ENCODE measurements around the gene KLHDC7B. TPM values are rescaled to one million over a fixed set of nuclear protein-coding genes. Genes with fewer than 3 reads are reported as not detected.

The KLHDC7B gene
- total and polyA plus RNA-seq, 2 of the 13 experiments (the other 11 are each of a cell fraction or from before 2014, with no cell fraction given): 0.11 TPM; not detected in 1

DNA sequence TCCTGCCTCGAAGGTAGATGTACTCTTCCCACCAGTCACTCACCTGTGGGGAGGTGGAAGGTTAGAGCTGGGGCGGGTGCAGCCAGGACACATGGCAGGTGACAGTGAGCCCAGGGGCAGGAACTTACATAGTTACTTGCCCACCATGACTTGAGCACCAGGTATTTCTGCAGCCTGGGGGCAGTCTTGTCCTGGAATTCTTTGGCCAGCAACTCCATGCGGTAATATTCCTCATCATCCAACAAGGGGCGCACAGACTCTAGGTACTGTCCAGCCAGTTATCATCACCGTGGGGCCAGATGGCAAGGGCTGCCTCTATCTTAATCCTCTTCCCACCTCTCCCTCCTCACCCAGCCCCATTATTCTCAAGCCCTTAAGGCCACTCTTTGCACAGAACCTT lies 30.4 kb downstream of the KLHDC7B start (continued):
- TF ChIP-seq, protein P1, sequence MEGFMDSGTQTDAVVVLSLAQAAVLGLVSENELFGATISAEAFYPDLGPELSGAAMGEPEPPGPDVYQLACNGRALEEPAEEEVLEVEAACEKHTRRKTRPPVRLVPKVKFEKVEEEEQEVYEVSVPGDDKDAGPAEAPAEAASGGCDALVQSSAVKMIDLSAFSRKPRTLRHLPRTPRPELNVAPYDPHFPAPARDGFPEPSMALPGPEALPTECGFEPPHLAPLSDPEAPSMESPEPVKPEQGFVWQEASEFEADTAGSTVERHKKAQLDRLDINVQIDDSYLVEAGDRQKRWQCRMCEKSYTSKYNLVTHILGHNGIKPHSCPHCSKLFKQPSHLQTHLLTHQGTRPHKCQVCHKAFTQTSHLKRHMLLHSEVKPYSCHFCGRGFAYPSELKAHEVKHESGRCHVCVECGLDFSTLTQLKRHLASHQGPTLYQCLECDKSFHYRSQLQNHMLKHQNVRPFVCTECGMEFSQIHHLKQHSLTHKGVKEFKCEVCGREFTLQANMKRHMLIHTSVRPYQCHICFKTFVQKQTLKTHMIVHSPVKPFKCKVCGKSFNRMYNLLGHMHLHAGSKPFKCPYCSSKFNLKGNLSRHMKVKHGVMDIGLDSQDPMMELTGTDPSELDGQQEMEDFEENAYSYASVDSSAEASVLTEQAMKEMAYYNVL (CRISPR knock-in tag; IDR thresholded peaks at IDR 0.05; ENCODE audit: borderline replicate concordance): 0 out of 2 replicates have a peak, but pooled peaks have one; percentile 35
- TF ChIP-seq, protein P2, sequence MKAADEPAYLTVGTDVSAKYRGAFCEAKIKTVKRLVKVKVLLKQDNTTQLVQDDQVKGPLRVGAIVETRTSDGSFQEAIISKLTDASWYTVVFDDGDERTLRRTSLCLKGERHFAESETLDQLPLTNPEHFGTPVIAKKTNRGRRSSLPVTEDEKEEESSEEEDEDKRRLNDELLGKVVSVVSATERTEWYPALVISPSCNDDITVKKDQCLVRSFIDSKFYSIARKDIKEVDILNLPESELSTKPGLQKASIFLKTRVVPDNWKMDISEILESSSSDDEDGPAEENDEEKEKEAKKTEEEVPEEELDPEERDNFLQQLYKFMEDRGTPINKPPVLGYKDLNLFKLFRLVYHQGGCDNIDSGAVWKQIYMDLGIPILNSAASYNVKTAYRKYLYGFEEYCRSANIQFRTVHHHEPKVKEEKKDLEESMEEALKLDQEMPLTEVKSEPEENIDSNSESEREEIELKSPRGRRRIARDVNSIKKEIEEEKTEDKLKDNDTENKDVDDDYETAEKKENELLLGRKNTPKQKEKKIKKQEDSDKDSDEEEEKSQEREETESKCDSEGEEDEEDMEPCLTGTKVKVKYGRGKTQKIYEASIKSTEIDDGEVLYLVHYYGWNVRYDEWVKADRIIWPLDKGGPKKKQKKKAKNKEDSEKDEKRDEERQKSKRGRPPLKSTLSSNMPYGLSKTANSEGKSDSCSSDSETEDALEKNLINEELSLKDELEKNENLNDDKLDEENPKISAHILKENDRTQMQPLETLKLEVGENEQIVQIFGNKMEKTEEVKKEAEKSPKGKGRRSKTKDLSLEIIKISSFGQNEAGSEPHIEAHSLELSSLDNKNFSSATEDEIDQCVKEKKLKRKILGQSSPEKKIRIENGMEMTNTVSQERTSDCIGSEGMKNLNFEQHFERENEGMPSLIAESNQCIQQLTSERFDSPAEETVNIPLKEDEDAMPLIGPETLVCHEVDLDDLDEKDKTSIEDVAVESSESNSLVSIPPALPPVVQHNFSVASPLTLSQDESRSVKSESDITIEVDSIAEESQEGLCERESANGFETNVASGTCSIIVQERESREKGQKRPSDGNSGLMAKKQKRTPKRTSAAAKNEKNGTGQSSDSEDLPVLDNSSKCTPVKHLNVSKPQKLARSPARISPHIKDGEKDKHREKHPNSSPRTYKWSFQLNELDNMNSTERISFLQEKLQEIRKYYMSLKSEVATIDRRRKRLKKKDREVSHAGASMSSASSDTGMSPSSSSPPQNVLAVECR (CRISPR knock-in tag; IDR thresholded peaks at IDR 0.05; ENCODE audit: borderline replicate concordance): peak; percentile 39; the same call in 1 of the 2 replicates
- TF ChIP-seq SRF (IDR thresholded peaks at IDR 0.05; ENCODE audit: low read depth, low read length): no peak
- no peak for TF ChIP-seq SMAD9 (CRISPR knock-in tag; IDR thresholded peaks at IDR 0.05)
- TF ChIP-seq SNAI1 (CRISPR knock-in tag; IDR thresholded peaks at IDR 0.05; ENCODE audit: borderline replicate concordance): no peak
- peak; percentile 96 for TF ChIP-seq SMC3 (IDR thresholded peaks at IDR 0.05; ENCODE audit: low read length)
- TF ChIP-seq, protein P3, sequence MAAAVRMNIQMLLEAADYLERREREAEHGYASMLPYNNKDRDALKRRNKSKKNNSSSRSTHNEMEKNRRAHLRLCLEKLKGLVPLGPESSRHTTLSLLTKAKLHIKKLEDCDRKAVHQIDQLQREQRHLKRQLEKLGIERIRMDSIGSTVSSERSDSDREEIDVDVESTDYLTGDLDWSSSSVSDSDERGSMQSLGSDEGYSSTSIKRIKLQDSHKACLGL (CRISPR knock-in tag; IDR thresholded peaks at IDR 0.05): no peak
- no peak for TF ChIP-seq ZBTB7A (CRISPR knock-in tag; IDR thresholded peaks at IDR 0.05)
- TF ChIP-seq, protein P4, sequence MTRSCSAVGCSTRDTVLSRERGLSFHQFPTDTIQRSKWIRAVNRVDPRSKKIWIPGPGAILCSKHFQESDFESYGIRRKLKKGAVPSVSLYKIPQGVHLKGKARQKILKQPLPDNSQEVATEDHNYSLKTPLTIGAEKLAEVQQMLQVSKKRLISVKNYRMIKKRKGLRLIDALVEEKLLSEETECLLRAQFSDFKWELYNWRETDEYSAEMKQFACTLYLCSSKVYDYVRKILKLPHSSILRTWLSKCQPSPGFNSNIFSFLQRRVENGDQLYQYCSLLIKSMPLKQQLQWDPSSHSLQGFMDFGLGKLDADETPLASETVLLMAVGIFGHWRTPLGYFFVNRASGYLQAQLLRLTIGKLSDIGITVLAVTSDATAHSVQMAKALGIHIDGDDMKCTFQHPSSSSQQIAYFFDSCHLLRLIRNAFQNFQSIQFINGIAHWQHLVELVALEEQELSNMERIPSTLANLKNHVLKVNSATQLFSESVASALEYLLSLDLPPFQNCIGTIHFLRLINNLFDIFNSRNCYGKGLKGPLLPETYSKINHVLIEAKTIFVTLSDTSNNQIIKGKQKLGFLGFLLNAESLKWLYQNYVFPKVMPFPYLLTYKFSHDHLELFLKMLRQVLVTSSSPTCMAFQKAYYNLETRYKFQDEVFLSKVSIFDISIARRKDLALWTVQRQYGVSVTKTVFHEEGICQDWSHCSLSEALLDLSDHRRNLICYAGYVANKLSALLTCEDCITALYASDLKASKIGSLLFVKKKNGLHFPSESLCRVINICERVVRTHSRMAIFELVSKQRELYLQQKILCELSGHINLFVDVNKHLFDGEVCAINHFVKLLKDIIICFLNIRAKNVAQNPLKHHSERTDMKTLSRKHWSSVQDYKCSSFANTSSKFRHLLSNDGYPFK (CRISPR knock-in tag; IDR thresholded peaks at IDR 0.05; ENCODE audit: borderline replicate concordance): no peak
- no peak for TF ChIP-seq ZFYVE20 (CRISPR knock-in tag; IDR thresholded peaks at IDR 0.05; ENCODE audit: borderline replicate concordance, low read depth)
- no peak for TF ChIP-seq HNRNPUL1 (IDR thresholded peaks at IDR 0.05; ENCODE audit: low read depth, low read length)
- TF ChIP-seq CEBPG (CRISPR knock-in tag; IDR thresholded peaks at IDR 0.05): 0 out of 2 replicates have a peak, but pooled peaks have one; percentile 9
- TF ChIP-seq, protein P5, sequence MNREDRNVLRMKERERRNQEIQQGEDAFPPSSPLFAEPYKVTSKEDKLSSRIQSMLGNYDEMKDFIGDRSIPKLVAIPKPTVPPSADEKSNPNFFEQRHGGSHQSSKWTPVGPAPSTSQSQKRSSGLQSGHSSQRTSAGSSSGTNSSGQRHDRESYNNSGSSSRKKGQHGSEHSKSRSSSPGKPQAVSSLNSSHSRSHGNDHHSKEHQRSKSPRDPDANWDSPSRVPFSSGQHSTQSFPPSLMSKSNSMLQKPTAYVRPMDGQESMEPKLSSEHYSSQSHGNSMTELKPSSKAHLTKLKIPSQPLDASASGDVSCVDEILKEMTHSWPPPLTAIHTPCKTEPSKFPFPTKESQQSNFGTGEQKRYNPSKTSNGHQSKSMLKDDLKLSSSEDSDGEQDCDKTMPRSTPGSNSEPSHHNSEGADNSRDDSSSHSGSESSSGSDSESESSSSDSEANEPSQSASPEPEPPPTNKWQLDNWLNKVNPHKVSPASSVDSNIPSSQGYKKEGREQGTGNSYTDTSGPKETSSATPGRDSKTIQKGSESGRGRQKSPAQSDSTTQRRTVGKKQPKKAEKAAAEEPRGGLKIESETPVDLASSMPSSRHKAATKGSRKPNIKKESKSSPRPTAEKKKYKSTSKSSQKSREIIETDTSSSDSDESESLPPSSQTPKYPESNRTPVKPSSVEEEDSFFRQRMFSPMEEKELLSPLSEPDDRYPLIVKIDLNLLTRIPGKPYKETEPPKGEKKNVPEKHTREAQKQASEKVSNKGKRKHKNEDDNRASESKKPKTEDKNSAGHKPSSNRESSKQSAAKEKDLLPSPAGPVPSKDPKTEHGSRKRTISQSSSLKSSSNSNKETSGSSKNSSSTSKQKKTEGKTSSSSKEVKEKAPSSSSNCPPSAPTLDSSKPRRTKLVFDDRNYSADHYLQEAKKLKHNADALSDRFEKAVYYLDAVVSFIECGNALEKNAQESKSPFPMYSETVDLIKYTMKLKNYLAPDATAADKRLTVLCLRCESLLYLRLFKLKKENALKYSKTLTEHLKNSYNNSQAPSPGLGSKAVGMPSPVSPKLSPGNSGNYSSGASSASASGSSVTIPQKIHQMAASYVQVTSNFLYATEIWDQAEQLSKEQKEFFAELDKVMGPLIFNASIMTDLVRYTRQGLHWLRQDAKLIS (CRISPR knock-in tag; IDR thresholded peaks at IDR 0.05): no peak
- TF ChIP-seq NFYC (CRISPR knock-in tag; IDR thresholded peaks at IDR 0.05): no peak
- TF ChIP-seq SRSF9 (IDR thresholded peaks at IDR 0.05; ENCODE audit: borderline replicate concordance, insufficient read depth, low read depth, low read length, poor library complexity, severe bottlenecking): no peak
